K562 (cell line): ENCODE measurements around the gene ING4. TPM values are rescaled to one million over a fixed set of nuclear protein-coding genes. Genes with fewer than 3 reads are reported as not detected.

Source experiments
- EP300 ChIP-seq: IDR thresholded peaks from 2 replicates; pipeline ENCODE4 v1.6.1; 2012; ENCODE audit warnings: low read length, improper control_type of control experiment
- L3MBTL2 ChIP-seq: fragments of 450-650 bp; IDR thresholded peaks from 2 replicates; pipeline ENCODE4 v1.6.1; 2016; ENCODE audit warnings: mild to moderate bottlenecking, moderate library complexity
- MEF2D ChIP-seq: conservative IDR thresholded peaks from 2 replicates; pipeline ENCODE4 v1.6.1; 2016; ENCODE audit warnings: low read depth, missing genetic modification characterization, missing compliant biosample characterization
- MYC ChIP-seq, 2 experiments: fragments of 250-450 bp in 1 of 2; sonication (Bioruptor Pico) in 1 of 2; IDR thresholded peaks; 2 replicates each; pipeline versions ENCODE4 v1.5.1 to v1.6.1; 2012 to 2021; ENCODE audit warnings: low read depth in 2 of 2, borderline replicate concordance in 1 of 2, improper control_type of control experiment in 1 of 2, low read length in 1 of 2, mild to moderate bottlenecking in 1 of 2, moderate library complexity in 1 of 2
- NR2C2 ChIP-seq, 2 experiments: fragments of 200-800 bp in 1 of 2; sonication (Bioruptor generic) in 1 of 2; sonication (generic) in 1 of 2; formaldehyde crosslinking in 1 of 2; IDR thresholded peaks; 2 replicates each; pipeline versions ENCODE4 v1.6.1 to v1.8.0; 2016 to 2022; ENCODE audit warnings: mild to moderate bottlenecking in 1 of 2, missing compliant biosample characterization in 1 of 2, missing genetic modification characterization in 1 of 2, missing genetic modification reagents in 1 of 2
- RNF2 ChIP-seq: sonication (generic); IDR thresholded peaks from 2 replicates; pipeline ENCODE4 v1.6.1; 2016
- SUPT5H ChIP-seq: fragments of 450-650 bp; IDR thresholded peaks from 2 replicates; pipeline ENCODE4 v1.6.1; 2016
- ZNF197 ChIP-seq: fragments of 200-800 bp; sonication (Bioruptor generic); IDR thresholded peaks from 2 replicates; pipeline ENCODE4 v1.6.1; 2016; ENCODE audit warnings: low read depth, missing genetic modification characterization, missing compliant biosample characterization
- ZNF589 ChIP-seq: fragments of 200-800 bp; sonication (Bioruptor generic); IDR thresholded peaks from 2 replicates; pipeline ENCODE4 v1.6.1; 2016; ENCODE audit warnings: low read depth, missing genetic modification characterization, missing compliant biosample characterization
- ZNF717 ChIP-seq: fragments of 250-450 bp; sonication (Bioruptor Pico); IDR thresholded peaks from 2 replicates; pipeline ENCODE4 v1.5.0; 2021
- polyA plus RNA-seq, 8 experiments: library from polyadenylated mRNA; depleted of rRNA in 4 of 8; stranded (reverse) in 5 of 8; unstranded in 3 of 8; fragments of >200 nt; fragmentation: Nextera tagmentation in 2 of 8; fragmentation: Illumina TruSeq in 1 of 8; extraction: Ambion mirVana in 2 of 8; extraction: Trizol in 1 of 8; gene quantifications; 2 replicates each; pipeline versions ENCODE4 v1.2.1 to v1.2.3, GENCODE V29; 2011 to 2014; ENCODE audit warnings: inconsistent platforms in 1 of 8, missing spikeins in 1 of 8
- total RNA-seq, 7 experiments: library from RNA; depleted of rRNA in 6 of 7; stranded (reverse); fragments of >200 nt in 6 of 7; fragmentation: Illumina TruSeq in 2 of 7; extraction: Trizol in 2 of 7; gene quantifications; 2 replicates each; pipeline versions ENCODE4 v1.2.1 to v1.2.3, GENCODE V29; 2011 to 2021; ENCODE audit warnings: low replicate concordance in 1 of 7
- TF ChIP-seq, protein P1 (sequence below): fragments of 450-650 bp; IDR thresholded peaks from 2 replicates; pipeline ENCODE4 v1.6.1; 2016; ENCODE audit warnings: mild to moderate bottlenecking, moderate library complexity
- TF ChIP-seq, protein P2 (sequence below): fragments of 450-650 bp; formaldehyde crosslinking; IDR thresholded peaks from 2 replicates; pipeline ENCODE4 v1.4.0; 2022; ENCODE audit warnings: mild to moderate bottlenecking, moderate library complexity
- TF ChIP-seq, protein P3 (sequence below): fragments of 450-650 bp; formaldehyde crosslinking; IDR thresholded peaks from 2 replicates; pipeline ENCODE4 v1.4.0; 2020; ENCODE audit warnings: mild to moderate bottlenecking, moderate library complexity

Gene ING4
- total and polyA plus RNA-seq, 9 of the 15 experiments (the other 6 are each of a cell fraction or from before 2014, with no cell fraction given) = 6.6 to 30.2 (median 15.7) TPM

DNA sequence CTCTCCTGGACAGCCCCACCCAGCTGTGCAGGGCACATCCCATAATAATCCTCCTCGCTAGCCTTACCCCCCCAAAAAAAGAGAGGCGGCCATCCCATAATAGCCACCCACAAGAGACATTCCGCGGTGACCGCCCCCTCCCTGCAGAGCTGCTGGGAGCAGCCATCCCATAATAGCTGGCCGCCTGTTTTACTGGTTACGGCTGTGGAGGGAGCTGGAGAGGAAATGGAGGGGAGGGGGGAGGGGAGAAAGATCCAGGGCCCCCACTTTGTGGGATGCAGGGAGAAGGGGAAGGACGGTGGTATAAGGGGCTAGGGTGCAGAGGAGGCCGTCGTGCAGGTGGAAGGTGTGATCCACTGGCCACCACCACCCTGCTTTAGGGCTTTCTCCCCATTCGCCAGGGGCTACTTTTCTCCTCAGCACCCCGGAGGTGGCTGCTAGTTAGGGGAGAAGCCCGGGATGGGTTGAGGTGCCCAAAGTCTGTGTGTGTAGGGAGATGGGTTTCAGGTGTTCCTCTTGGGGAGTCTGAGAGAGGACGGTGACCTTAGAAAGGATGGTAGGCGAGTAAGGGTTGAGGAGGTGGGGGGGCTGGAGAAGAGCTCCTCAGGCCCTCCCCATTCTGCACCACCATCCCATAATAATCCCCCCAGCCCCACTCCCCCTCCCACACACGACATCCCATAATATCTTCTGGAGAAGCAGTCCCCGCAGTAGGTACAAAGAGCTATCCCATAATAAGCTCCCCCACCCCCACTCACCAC is 49.7 kb downstream of the ING4 start (continued):
- TF ChIP-seq, protein P1, sequence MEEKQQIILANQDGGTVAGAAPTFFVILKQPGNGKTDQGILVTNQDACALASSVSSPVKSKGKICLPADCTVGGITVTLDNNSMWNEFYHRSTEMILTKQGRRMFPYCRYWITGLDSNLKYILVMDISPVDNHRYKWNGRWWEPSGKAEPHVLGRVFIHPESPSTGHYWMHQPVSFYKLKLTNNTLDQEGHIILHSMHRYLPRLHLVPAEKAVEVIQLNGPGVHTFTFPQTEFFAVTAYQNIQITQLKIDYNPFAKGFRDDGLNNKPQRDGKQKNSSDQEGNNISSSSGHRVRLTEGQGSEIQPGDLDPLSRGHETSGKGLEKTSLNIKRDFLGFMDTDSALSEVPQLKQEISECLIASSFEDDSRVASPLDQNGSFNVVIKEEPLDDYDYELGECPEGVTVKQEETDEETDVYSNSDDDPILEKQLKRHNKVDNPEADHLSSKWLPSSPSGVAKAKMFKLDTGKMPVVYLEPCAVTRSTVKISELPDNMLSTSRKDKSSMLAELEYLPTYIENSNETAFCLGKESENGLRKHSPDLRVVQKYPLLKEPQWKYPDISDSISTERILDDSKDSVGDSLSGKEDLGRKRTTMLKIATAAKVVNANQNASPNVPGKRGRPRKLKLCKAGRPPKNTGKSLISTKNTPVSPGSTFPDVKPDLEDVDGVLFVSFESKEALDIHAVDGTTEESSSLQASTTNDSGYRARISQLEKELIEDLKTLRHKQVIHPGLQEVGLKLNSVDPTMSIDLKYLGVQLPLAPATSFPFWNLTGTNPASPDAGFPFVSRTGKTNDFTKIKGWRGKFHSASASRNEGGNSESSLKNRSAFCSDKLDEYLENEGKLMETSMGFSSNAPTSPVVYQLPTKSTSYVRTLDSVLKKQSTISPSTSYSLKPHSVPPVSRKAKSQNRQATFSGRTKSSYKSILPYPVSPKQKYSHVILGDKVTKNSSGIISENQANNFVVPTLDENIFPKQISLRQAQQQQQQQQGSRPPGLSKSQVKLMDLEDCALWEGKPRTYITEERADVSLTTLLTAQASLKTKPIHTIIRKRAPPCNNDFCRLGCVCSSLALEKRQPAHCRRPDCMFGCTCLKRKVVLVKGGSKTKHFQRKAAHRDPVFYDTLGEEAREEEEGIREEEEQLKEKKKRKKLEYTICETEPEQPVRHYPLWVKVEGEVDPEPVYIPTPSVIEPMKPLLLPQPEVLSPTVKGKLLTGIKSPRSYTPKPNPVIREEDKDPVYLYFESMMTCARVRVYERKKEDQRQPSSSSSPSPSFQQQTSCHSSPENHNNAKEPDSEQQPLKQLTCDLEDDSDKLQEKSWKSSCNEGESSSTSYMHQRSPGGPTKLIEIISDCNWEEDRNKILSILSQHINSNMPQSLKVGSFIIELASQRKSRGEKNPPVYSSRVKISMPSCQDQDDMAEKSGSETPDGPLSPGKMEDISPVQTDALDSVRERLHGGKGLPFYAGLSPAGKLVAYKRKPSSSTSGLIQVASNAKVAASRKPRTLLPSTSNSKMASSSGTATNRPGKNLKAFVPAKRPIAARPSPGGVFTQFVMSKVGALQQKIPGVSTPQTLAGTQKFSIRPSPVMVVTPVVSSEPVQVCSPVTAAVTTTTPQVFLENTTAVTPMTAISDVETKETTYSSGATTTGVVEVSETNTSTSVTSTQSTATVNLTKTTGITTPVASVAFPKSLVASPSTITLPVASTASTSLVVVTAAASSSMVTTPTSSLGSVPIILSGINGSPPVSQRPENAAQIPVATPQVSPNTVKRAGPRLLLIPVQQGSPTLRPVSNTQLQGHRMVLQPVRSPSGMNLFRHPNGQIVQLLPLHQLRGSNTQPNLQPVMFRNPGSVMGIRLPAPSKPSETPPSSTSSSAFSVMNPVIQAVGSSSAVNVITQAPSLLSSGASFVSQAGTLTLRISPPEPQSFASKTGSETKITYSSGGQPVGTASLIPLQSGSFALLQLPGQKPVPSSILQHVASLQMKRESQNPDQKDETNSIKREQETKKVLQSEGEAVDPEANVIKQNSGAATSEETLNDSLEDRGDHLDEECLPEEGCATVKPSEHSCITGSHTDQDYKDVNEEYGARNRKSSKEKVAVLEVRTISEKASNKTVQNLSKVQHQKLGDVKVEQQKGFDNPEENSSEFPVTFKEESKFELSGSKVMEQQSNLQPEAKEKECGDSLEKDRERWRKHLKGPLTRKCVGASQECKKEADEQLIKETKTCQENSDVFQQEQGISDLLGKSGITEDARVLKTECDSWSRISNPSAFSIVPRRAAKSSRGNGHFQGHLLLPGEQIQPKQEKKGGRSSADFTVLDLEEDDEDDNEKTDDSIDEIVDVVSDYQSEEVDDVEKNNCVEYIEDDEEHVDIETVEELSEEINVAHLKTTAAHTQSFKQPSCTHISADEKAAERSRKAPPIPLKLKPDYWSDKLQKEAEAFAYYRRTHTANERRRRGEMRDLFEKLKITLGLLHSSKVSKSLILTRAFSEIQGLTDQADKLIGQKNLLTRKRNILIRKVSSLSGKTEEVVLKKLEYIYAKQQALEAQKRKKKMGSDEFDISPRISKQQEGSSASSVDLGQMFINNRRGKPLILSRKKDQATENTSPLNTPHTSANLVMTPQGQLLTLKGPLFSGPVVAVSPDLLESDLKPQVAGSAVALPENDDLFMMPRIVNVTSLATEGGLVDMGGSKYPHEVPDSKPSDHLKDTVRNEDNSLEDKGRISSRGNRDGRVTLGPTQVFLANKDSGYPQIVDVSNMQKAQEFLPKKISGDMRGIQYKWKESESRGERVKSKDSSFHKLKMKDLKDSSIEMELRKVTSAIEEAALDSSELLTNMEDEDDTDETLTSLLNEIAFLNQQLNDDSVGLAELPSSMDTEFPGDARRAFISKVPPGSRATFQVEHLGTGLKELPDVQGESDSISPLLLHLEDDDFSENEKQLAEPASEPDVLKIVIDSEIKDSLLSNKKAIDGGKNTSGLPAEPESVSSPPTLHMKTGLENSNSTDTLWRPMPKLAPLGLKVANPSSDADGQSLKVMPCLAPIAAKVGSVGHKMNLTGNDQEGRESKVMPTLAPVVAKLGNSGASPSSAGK = peak; percentile 15; the same call in 1 of the 2 replicates
- TF ChIP-seq ZNF197 (CRISPR knock-in tag) (peak; percentile 93; the same call in 1 of the 2 replicates), ZNF717 (no peak), ZNF589 (CRISPR knock-in tag) (peak; percentile 86; the same call in 1 of the 2 replicates), SUPT5H (peak; percentile 65), NR2C2 (CRISPR knock-in tag; IDR thresholded peaks at IDR 0.05) (no peak), NR2C2 (tag; IDR thresholded peaks at IDR 0.05) (peak; percentile 54), RNF2 (peak; percentile 44; the same call in 1 of the 2 replicates), L3MBTL2 (peak; percentile 62; the same call in 1 of the 2 replicates), MEF2D (tag) (0 out of 2 replicates have a peak, but pooled peaks have one; percentile 46), MYC (IDR thresholded peaks at IDR 0.05; ENCODE audit: low read depth, low read length) (peak; percentile 30; the same call in 1 of the 2 replicates), MYC (CRISPR knock-in tag; IDR thresholded peaks at IDR 0.05; ENCODE audit: borderline replicate concordance, low read depth) (no peak), EP300 (peak; percentile 34)
- TF ChIP-seq, protein P2, sequence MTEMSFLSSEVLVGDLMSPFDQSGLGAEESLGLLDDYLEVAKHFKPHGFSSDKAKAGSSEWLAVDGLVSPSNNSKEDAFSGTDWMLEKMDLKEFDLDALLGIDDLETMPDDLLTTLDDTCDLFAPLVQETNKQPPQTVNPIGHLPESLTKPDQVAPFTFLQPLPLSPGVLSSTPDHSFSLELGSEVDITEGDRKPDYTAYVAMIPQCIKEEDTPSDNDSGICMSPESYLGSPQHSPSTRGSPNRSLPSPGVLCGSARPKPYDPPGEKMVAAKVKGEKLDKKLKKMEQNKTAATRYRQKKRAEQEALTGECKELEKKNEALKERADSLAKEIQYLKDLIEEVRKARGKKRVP (CRISPR knock-in tag) = 0 out of 2 replicates have a peak, but pooled peaks have one; percentile 24
- TF ChIP-seq, protein P3, sequence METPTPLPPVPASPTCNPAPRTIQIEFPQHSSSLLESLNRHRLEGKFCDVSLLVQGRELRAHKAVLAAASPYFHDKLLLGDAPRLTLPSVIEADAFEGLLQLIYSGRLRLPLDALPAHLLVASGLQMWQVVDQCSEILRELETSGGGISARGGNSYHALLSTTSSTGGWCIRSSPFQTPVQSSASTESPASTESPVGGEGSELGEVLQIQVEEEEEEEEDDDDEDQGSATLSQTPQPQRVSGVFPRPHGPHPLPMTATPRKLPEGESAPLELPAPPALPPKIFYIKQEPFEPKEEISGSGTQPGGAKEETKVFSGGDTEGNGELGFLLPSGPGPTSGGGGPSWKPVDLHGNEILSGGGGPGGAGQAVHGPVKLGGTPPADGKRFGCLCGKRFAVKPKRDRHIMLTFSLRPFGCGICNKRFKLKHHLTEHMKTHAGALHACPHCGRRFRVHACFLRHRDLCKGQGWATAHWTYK (CRISPR knock-in tag) = 0 out of 2 replicates have a peak, but pooled peaks have one; percentile 71
